Measurements from ENCODE around the gene LARP4.

GRCh38 chr12:50507474-50507838, 106.8 kb downstream of the LARP4 start:
- TF ChIP-seq CTCF (IDR thresholded peaks at IDR 0.05): no peak
- TF ChIP-seq EZH2phosphoT487 (IDR thresholded peaks at IDR 0.05): no peak
- no peak for TF ChIP-seq EZH2 (IDR thresholded peaks at IDR 0.05)

All from neural progenitor cell (in vitro differentiated cells).